CD14-positive monocyte (primary cell): ENCODE measurements around the gene DPRX. TPM values are rescaled to one million over a fixed set of nuclear protein-coding genes. Genes with fewer than 3 reads are reported as not detected.

ENCODE experiments used
- DNase-seq, 3 donors: peaks; one replicate each; pipeline ENCODE4 v3.0.0-alpha.2; 2011 to 2022
- H2AFZ ChIP-seq: 2 replicates; pipeline ENCODE4 v1.6.0; 2012; ENCODE audit warnings: mild to moderate bottlenecking, low read depth, low read length, inconsistent platforms; ENCODE audit not compliant: insufficient read depth, poor library complexity, severe bottlenecking
- H3K27ac ChIP-seq, 2 donors: 1 replicate in 1 of 2; 2 replicates in 1 of 2; pipeline ENCODE4 v1.5.1; 2012 to 2013; ENCODE audit warnings: low read length in 2 of 2, control low read depth in 1 of 2, inconsistent platforms in 1 of 2, low read depth in 1 of 2, mild to moderate bottlenecking in 1 of 2
- H3K27me3 ChIP-seq, 2 donors: one replicate each; pipeline versions ENCODE4 v1.6.0 to v1.6.1; 2011 to 2013; ENCODE audit warnings: low read length in 2 of 2; ENCODE audit not compliant: control insufficient read depth in 2 of 2, insufficient read depth in 2 of 2
- H3K36me3 ChIP-seq, 2 donors: replicated peaks in 1 of 2; 1 replicate in 1 of 2; 2 replicates in 1 of 2; pipeline versions ENCODE4 v1.5.1 to v1.6.1; 2012 to 2013; ENCODE audit warnings: low read length in 2 of 2, control low read depth in 1 of 2, inconsistent platforms in 1 of 2, mild to moderate bottlenecking in 1 of 2; ENCODE audit not compliant: insufficient read depth in 2 of 2, control insufficient read depth in 1 of 2
- H3K4me1 ChIP-seq, 2 donors: 1 replicate in 1 of 2; 2 replicates in 1 of 2; pipeline versions ENCODE4 v1.5.1 to v1.6.1; 2012 to 2013; ENCODE audit warnings: low read length in 2 of 2, control low read depth in 1 of 2, inconsistent platforms in 1 of 2, mild to moderate bottlenecking in 1 of 2, moderate library complexity in 1 of 2; ENCODE audit not compliant: insufficient read depth in 2 of 2, control insufficient read depth in 1 of 2
- H3K4me2 ChIP-seq: replicated peaks from 2 replicates; pipeline ENCODE3; 2012; ENCODE audit warnings: low read length, moderate library complexity, mild to moderate bottlenecking; ENCODE audit not compliant: poor library complexity, severe bottlenecking; ENCODE audit errors: extremely low read depth
- H3K4me3 ChIP-seq, 3 experiments: fragments of 200-600 bp in 1 of 3; sonication (generic) in 1 of 3; replicated peaks in 1 of 3; 1 replicate in 2 of 3; 2 replicates in 1 of 3; pipeline ENCODE4 v1.5.1; 2011 to 2013; ENCODE audit warnings: low read length in 3 of 3, mild to moderate bottlenecking in 3 of 3, control low read depth in 2 of 3, low read depth in 2 of 3, inconsistent platforms in 1 of 3, moderate library complexity in 1 of 3
- H3K79me2 ChIP-seq: 2 replicates; pipeline ENCODE4 v1.6.0; 2012; ENCODE audit warnings: mild to moderate bottlenecking, control low read depth, inconsistent platforms, low read length, moderate library complexity; ENCODE audit not compliant: insufficient read depth
- H3K9ac ChIP-seq: 2 replicates; pipeline ENCODE4 v1.6.0; 2017; ENCODE audit warnings: low read length, mild to moderate bottlenecking; ENCODE audit not compliant: insufficient read depth, poor library complexity, severe bottlenecking
- H3K9me3 ChIP-seq, 2 donors: replicated peaks in 1 of 2; 1 replicate in 1 of 2; 2 replicates in 1 of 2; pipeline versions ENCODE4 v1.5.1 to v1.6.1; 2012 to 2013; ENCODE audit warnings: low read length in 2 of 2, control low read depth in 1 of 2; ENCODE audit not compliant: control insufficient read depth in 1 of 2, insufficient read depth in 1 of 2
- H4K20me1 ChIP-seq: 2 replicates; pipeline ENCODE4 v1.6.0; 2012; ENCODE audit warnings: mild to moderate bottlenecking, low read length, control low read depth, moderate library complexity; ENCODE audit not compliant: insufficient read depth
- H3K27ac Mint-ChIP-seq, 7 donors: one replicate each; pipeline ENCODE4 v1.8.0; 2020; ENCODE audit warnings: mild to moderate bottlenecking in 7 of 7, mixed read lengths in 7 of 7, moderate library complexity in 6 of 7, inconsistent platforms in 2 of 7
- H3K27me3 Mint-ChIP-seq, 3 donors: one replicate each; pipeline ENCODE4 v1.8.0; 2021 to 2022; ENCODE audit warnings: low read depth in 3 of 3, mild to moderate bottlenecking in 3 of 3, mixed read lengths in 3 of 3, moderate library complexity in 3 of 3, inconsistent platforms in 1 of 3
- H3K36me3 Mint-ChIP-seq, 2 donors: one replicate each; pipeline ENCODE4 v1.8.0; 2020; ENCODE audit warnings: mixed read lengths in 2 of 2, inconsistent platforms in 1 of 2, mild to moderate bottlenecking in 1 of 2
- H3K4me1 Mint-ChIP-seq: one replicate; pipeline ENCODE4 v1.8.0; 2020; ENCODE audit warnings: mild to moderate bottlenecking, mixed read lengths
- H3K4me3 Mint-ChIP-seq, 2 donors: one replicate each; pipeline ENCODE4 v1.8.0; 2020; ENCODE audit warnings: mild to moderate bottlenecking in 2 of 2, mixed read lengths in 2 of 2, moderate library complexity in 1 of 2
- H3K9me3 Mint-ChIP-seq, 7 donors: one replicate each; pipeline ENCODE4 v1.8.0; 2020 to 2022; ENCODE audit warnings: mixed read lengths in 7 of 7, mild to moderate bottlenecking in 6 of 7, moderate library complexity in 6 of 7, inconsistent platforms in 2 of 7
- WGBS: methylation state at CpG from one replicate; pipeline ENCODE4 v1.1.5; 2013; ENCODE audit warnings: missing lambda C conversion rate; ENCODE audit not compliant: insufficient coverage; 5-methylcytosine and 5-hydroxymethylcytosine counted together
- intact Hi-C, 2 donors: fragments of 100-400 bp; cut with micrococcal nuclease; formaldehyde crosslinking; loops; one replicate each; pipeline versions ENCODE4 v1.15.0 to v1.15.1; 2023
- polyA plus RNA-seq, 3 donors: library from polyadenylated mRNA; depleted of rRNA in 1 of 3; unstranded in 2 of 3; stranded (reverse) in 1 of 3; fragments of 300-500 nt in 2 of 3; fragments of >200 nt in 1 of 3; fragmentation: Illumina TruSeq in 2 of 3; gene quantifications; 1 replicate in 2 of 3; 2 replicates in 1 of 3; pipeline ENCODE4 v1.2.3, GENCODE V29; 2012 to 2021
- TF ChIP-seq, protein P1 (sequence below): fragments of 200-600 bp; IDR thresholded peaks from one replicate; pipeline ENCODE4 v1.8.0; 2022; ENCODE audit warnings: antibody characterized with exemption, mild to moderate bottlenecking

DPRX gene
- polyA plus RNA-seq, 3 donors, result not detected

DNA sequence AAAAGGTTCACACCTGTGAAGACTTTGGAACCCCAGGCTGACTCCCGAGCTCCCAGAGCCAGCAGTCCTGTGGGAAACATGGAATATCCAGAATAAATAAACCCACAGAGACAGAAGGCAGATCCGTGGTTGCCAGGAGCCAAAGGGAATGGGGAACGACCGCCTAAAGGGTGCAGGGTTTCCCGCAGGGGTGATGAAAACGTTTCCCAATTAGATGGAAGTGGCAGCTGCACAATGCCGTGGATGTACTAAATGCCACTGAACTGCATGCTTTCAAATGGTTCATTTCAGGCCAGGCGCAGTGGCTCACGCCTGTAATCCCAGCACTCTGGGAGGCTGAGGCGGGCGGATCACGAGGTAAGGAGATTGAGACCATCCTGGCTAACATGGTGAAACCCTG is 23.4 kb upstream of the DPRX start:
- intact Hi-C loops, result no loop called here
- Mint-ChIP-seq H3K4me1 (no peaks in the 10 kb centered on the region), H3K27me3 (peaks cover 0 to 5% (median 3%) of the 10 kb centered on the region in 3 donors), H3K9me3 (peaks cover 0 to 28% (median 8%) of the 10 kb centered on the region in 7 donors), H3K27ac (no peak overlapping the region), H3K36me3 (no peaks in the 10 kb centered on the region), H3K4me3 (no peak overlapping the region)
- Histone ChIP-seq H3K9ac (no peak overlapping the region), H3K4me1 (no peaks in the 10 kb centered on the region), H3K27ac (no peak overlapping the region), H3K79me2 (no peaks in the 10 kb centered on the region), H3K9me3 (no peaks in the 10 kb centered on the region), H3K4me3 (no peak overlapping the region), H2AFZ (no peak overlapping the region), H4K20me1 (no peaks in the 10 kb centered on the region), H3K4me2 (no peak overlapping the region), H3K36me3 (no peaks in the 10 kb centered on the region), H3K27me3 (no peaks in the 10 kb centered on the region)
- TF ChIP-seq, protein P1, sequence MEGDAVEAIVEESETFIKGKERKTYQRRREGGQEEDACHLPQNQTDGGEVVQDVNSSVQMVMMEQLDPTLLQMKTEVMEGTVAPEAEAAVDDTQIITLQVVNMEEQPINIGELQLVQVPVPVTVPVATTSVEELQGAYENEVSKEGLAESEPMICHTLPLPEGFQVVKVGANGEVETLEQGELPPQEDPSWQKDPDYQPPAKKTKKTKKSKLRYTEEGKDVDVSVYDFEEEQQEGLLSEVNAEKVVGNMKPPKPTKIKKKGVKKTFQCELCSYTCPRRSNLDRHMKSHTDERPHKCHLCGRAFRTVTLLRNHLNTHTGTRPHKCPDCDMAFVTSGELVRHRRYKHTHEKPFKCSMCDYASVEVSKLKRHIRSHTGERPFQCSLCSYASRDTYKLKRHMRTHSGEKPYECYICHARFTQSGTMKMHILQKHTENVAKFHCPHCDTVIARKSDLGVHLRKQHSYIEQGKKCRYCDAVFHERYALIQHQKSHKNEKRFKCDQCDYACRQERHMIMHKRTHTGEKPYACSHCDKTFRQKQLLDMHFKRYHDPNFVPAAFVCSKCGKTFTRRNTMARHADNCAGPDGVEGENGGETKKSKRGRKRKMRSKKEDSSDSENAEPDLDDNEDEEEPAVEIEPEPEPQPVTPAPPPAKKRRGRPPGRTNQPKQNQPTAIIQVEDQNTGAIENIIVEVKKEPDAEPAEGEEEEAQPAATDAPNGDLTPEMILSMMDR, result no peak
- DNase-seq, result no peak
- 89% methylated on average over 2 of the region's 12 CpGs for WGBS

GRCh38 chr19:53612762-53613526 is 18.9 kb upstream of the DPRX start:
- Histone ChIP-seq H3K4me1 (no peaks in the 10 kb centered on the region), H3K9me3 (peaks cover 0 to 10% of the 10 kb centered on the region in 2 donors), H3K79me2 (no peaks in the 10 kb centered on the region), H3K4me3 (no peak overlapping the region), H3K4me2 (no peak overlapping the region), H3K27ac (no peak overlapping the region), H3K27me3 (no peaks in the 10 kb centered on the region), H3K9ac (no peak overlapping the region), H4K20me1 (no peaks in the 10 kb centered on the region), H2AFZ (no peak overlapping the region), H3K36me3 (no peaks in the 10 kb centered on the region)
- Mint-ChIP-seq H3K4me1 (no peaks in the 10 kb centered on the region), H3K4me3 (no peak overlapping the region), H3K27me3 (peaks cover 2 to 6% (median 3%) of the 10 kb centered on the region in 3 donors), H3K27ac (no peak overlapping the region), H3K36me3 (no peaks in the 10 kb centered on the region), H3K9me3 (peaks cover 5 to 38% (median 14%) of the 10 kb centered on the region in 7 donors)
- TF ChIP-seq, protein P1, result no peak
- DNase-seq, result no peak
- 100% methylated on average over 3 of the region's 14 CpGs for WGBS
- intact Hi-C loops, result no loop called here
